NCI-H146 (cell line): ENCODE results near the gene SERPINB1.
A peak's percentile ranks its signal among the peaks of the same experiment; 100 is the strongest.
"Not testable (repeated sequence)": the region's sequence is repeated elsewhere in the genome, so short reads cannot be mapped to it uniquely, and the experiment has no call there.

Experiments used
- DNase-seq: peaks from one replicate; lab custom pipeline; 2025; lab: John Stamatoyannopoulos, UW

SERPINB1 gene

GRCh38 chr6:2841264-2842138 lies at the start of gene SERPINB1:
TSS of gene SERPINB1 (minus strand) at chr6:2841863. CDS start at chr6:2840586, 1,277 bp downstream.
- DNase-seq: peak; percentile 74

- no peak for DNase-seq
Observed at GRCh38 chr6:2890976-2891767, 49.5 kb upstream of the SERPINB1 start.

DNA sequence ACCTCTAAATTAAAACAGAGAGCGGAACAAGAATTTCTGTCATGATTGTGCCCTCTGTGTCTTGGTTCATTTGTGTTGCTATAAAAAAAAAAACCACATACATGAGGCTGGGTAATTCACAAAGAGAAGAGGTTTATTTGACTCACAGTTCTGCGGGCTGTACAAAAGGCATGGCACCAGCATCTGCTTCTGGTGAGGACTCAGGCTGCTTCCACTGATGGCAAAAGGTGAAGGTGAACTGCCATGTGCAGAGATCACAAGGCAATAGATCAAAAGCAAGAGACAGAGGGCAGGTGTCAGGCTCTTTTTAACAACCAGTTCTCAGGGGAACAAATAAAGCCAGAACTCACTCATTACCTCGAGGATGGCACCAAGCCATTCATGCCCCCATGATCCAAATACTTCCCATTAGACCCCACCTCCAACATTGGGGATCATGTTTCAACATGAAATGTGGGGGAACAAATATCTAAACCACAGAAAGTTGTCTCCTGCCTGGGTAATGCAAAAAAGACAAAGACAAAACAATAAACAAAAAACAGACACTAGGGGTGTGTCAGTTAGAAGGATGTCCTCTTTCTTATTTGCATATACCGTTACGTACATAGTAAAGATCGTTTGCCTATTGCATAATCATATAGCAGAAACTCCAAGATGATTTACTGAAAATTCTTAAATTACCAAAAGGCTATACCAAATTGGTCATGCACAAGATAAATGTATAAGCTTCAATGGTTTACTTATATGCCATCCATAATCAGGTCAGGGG lies 44.5 kb upstream of the SERPINB1 start:
- no peak for DNase-seq

GRCh38 chr6:2884804-2885203 lies 43.1 kb upstream of the SERPINB1 start:
- DNase-seq: no peak

DNA sequence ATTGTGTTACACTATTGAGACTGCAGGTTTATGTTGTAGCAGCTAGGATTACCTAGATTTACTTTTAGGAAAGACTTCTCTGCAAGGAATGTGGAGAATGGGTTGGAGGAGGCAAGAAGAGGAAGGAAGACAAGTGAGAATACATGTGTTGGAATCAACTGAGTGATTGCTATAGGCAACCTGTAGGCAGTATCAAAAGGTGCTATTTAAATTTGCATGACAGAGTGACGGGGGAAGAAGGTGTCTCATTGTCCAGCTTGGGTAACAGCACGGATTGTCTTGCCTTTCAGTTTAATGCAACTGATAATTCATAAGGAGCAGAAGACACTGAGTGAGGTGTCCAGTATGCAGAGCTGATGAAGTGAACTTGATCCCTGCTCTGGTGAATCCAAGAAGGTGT lies 42.0 kb upstream of the SERPINB1 start:
- no peak for DNase-seq

- DNase-seq: no peak
Observed at GRCh38 chr6:2881423-2881822, 39.8 kb upstream of the SERPINB1 start.

DNA sequence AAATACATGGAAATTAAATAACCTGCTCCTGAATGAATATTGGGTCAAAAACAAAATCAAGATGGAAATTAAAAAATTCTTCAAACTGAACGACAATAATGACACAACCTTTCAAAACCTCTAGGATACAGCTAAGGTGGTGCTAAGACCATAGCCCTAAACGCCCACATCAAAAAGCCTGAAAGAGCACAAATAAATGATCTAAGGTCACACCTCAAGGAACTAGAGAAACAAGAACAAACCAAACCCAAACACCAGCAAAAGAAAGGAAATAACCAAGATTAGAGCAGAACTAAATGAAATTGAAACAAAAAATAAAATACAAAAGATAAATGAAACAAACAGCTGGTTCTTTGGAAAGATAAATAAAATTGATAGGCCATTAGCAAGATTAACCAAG lies 38.5 kb upstream of the SERPINB1 start:
- not testable (repeated sequence) for DNase-seq

- DNase-seq: no peak
Observed at GRCh38 chr6:2877960-2878359, 36.3 kb upstream of the SERPINB1 start.

- DNase-seq: no peak
Observed at GRCh38 chr6:2877057-2877882, 35.6 kb upstream of the SERPINB1 start.

DNA sequence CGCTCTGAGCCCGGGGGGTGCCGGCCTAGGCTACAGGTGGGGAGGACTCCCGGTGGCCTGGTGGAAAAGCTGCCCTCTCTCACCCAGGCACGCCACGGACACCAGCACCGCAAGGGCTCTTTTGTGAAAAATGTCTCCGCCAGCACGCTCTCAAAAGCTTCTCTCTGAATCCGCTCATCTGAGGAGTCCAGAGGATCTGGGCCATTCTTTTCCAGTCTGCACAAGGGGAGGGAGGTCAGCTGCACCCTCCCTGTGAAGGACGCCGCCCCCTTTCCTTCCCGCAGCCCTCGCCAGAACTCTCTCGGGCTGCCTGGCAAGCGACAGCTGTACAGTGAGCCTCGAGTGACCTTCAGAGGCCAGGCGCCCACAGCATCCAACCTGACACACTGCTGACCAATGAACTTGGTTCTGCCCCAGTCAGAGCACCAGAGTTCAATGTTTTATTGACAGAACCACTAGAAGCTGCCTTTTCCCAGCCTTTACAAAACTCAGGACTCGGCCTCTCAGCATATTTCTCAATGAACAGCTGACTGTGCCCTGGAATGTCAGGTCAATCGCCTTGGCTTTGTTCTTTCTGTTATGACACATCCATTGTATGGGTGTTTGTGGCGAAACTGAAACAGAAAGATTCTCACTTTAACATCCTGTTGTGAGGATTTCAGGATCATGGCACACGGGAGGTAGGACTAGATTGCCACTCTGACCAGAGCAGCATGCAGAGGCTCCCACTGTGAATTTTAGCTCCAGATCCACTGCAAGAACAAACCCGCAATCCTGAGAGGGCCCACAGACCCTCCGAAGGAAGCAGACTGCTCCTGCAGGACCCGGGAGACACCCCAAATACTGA lies 34.8 kb upstream of the SERPINB1 start:
- DNase-seq: peak; percentile 12

- DNase-seq: peak; percentile 51
Observed at GRCh38 chr6:2875359-2876191, 33.9 kb upstream of the SERPINB1 start.

DNA sequence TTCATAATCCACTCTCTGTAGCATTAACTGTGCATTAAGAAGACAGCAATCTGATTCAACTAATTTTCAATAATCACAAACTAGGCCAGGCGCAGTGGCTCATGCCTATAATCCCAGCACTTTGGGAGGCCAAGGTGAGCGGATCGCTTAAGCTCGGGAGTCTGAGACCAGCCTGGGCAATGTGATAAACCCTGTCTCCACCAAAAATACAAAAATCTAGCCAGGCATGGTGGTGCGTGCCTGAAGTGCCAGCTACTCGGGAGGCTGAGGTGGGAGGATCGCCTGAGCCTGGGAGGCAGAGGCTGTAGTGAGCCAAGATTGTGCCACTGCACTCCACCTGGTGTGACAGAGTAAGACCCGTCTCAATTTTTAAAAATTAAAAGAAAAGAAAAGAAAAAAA lies 32.0 kb upstream of the SERPINB1 start:
- no peak for DNase-seq

GRCh38 chr6:2872423-2873358 lies 31.0 kb upstream of the SERPINB1 start:
- no peak for DNase-seq

DNA sequence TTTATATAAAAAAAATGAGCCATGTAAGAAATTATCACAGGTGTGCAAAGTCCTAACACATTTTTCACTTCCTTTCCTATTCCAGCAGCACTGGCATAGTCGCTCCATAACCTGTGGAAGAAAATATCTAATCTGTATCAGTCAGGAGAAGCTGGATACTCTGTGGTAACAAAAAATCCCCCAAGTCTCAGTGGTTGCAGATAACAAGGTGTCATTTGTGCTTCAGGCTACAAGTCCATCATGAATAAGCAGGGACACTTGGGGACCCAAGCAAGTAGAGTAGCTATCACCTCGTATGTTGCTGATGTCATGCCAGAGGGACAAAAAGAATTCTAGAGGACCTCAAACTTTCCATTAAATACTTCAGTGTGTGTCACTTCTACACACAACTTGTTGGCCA lies 30.3 kb upstream of the SERPINB1 start:
- DNase-seq: no peak

GRCh38 chr6:2871102-2871501 lies 29.4 kb upstream of the SERPINB1 start:
- DNase-seq: no peak

DNA sequence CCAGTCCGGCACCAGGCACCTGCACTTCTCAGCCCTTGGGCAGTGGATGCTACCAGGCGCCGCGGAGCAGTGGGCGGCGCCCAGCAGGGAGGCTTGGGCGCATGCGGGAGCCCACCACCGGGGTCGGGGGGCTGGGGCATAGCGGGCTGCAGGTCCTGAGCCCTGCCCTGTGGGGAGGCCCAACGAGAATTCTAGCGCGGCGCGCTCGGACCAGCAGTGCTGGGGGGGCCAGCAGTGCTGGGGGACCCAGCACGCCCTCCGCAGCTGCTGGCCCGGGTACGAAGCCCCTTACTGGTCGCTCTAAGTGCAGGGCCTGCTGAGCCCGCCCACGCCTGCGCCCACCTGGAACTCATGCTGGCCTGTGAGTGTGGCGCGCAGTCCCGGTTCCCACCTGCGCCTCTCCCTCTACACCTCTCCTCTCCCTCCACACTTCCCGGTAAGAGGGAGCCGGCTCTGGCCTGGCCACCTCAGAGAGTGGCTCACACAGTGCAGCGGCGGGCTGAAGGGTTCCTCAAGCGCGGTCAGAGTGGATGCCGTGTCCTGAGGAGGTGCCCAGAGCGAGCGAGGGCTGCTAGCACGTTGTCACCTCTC lies 28.5 kb upstream of the SERPINB1 start:
- no peak for DNase-seq

DNA sequence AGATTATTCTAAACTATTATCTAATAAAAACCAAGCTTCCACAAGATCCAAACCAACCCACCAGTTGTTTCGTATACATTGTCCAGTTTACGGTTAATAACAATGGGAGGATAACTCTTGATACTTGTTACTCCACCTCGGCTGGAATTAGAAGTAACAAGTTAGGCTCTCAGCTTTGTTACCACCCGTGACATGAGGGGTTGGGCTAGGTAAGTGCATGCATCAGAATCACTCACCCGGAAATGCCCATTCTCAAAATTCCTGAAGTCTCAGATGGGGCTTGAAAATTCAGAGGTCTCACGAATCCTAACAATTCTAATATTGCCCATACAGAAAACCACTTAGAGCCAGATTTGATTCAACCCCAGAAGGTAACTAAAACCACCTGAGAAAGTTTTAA lies 27.0 kb upstream of the SERPINB1 start:
- no peak for DNase-seq
